Mesothelial cell of epicardium (in vitro differentiated cells): ENCODE data around the gene MFSD2B. TPM values are rescaled to one million over a fixed set of nuclear protein-coding genes. Genes with fewer than 3 reads are reported as not detected.
"Not testable (repeated sequence)": the region's sequence is repeated elsewhere in the genome, so short reads cannot be mapped to it uniquely, and the experiment has no call there.

Experiments used
- DNase-seq, 2 experiments: peaks; one replicate each; pipeline ENCODE4 v3.0.0; 2021; ENCODE audit warnings: low spot score in 2 of 2; ENCODE audit not compliant: unreplicated experiment in 2 of 2
- H3K27ac Mint-ChIP-seq: 2 replicates; pipeline ENCODE4 v1.8.0; 2021; ENCODE audit warnings: mixed read lengths
- H3K27me3 Mint-ChIP-seq: 2 replicates; pipeline ENCODE4 v1.8.0; 2021; ENCODE audit warnings: low read depth, mixed read lengths
- H3K36me3 Mint-ChIP-seq: 2 replicates; pipeline ENCODE4 v1.8.0; 2021; ENCODE audit warnings: mixed read lengths
- H3K4me1 Mint-ChIP-seq: 2 replicates; pipeline ENCODE4 v1.8.0; 2021; ENCODE audit warnings: mixed read lengths
- H3K4me3 Mint-ChIP-seq: 2 replicates; pipeline ENCODE4 v1.8.0; 2021; ENCODE audit warnings: mild to moderate bottlenecking, moderate library complexity, mixed read lengths
- H3K9me3 Mint-ChIP-seq: 2 replicates; pipeline ENCODE4 v1.8.0; 2021; ENCODE audit warnings: mixed read lengths
- CTCF ChIP-seq: fragments of 200-600 bp; sonication (generic); IDR thresholded peaks from one replicate; pipeline ENCODE4 v1.5.0; 2021; ENCODE audit warnings: antibody characterized with exemption; ENCODE audit not compliant: unreplicated experiment
- total RNA-seq: library from RNA; stranded (reverse); gene quantifications from 3 replicates; pipeline ENCODE4 v1.2.1, GENCODE V29; 2021

Gene MFSD2B
- total RNA-seq, 1 donor from 2014 or later, result 0.31 TPM

- no peak for TF ChIP-seq CTCF
- H3K36me3 Mint-ChIP-seq, result peaks cover 29% of the 10 kb centered on the region
- no peak overlapping the region for H3K27ac Mint-ChIP-seq
- H3K4me3 Mint-ChIP-seq, result no peak overlapping the region
- DNase-seq, result no peak
- H3K9me3 Mint-ChIP-seq, result no peaks in the 10 kb centered on the region
- no peaks in the 10 kb centered on the region for H3K4me1 Mint-ChIP-seq
- H3K27me3 Mint-ChIP-seq, result no peaks in the 10 kb centered on the region
These were observed 16.3 kb downstream of the MFSD2B start for GRCh38 chr2:24026233-24026632.

- no peaks in the 10 kb centered on the region for H3K27me3 Mint-ChIP-seq
- peaks cover 23% of the 10 kb centered on the region for H3K36me3 Mint-ChIP-seq
- H3K9me3 Mint-ChIP-seq, result no peaks in the 10 kb centered on the region
- no peak overlapping the region for H3K27ac Mint-ChIP-seq
- H3K4me3 Mint-ChIP-seq, result no peak overlapping the region
- no peak for DNase-seq
- H3K4me1 Mint-ChIP-seq, result peaks cover 2% of the 10 kb centered on the region
- TF ChIP-seq CTCF, result no peak
These were observed 29.1 kb downstream of the MFSD2B start for GRCh38 chr2:24038786-24039499.

GRCh38 chr2:24040511-24040910, 30.6 kb downstream of the MFSD2B start:
- no peak overlapping the region for H3K27ac Mint-ChIP-seq
- H3K27me3 Mint-ChIP-seq, result no peaks in the 10 kb centered on the region
- H3K36me3 Mint-ChIP-seq, result peaks cover 23% of the 10 kb centered on the region
- H3K9me3 Mint-ChIP-seq, result no peaks in the 10 kb centered on the region
- DNase-seq, result no peak
- TF ChIP-seq CTCF, result no peak
- no peak overlapping the region for H3K4me3 Mint-ChIP-seq
- H3K4me1 Mint-ChIP-seq, result peaks cover 3% of the 10 kb centered on the region

- not testable (repeated sequence) for H3K4me3 Mint-ChIP-seq, H3K27ac Mint-ChIP-seq, H3K27me3 Mint-ChIP-seq, DNase-seq, H3K9me3 Mint-ChIP-seq, H3K36me3 Mint-ChIP-seq
- H3K4me1 Mint-ChIP-seq, result peaks cover 20% of the 10 kb centered on the region
These were observed 33.2 kb downstream of the MFSD2B start for GRCh38 chr2:24043133-24043532.

- Mint-ChIP-seq H3K36me3 (peaks cover 3% of the 10 kb centered on the region), H3K4me3 (peak overlapping the region; percentile 93), H3K27me3 (no peaks in the 10 kb centered on the region), H3K27ac (no peak overlapping the region), H3K9me3 (no peaks in the 10 kb centered on the region), H3K4me1 (peaks cover 20% of the 10 kb centered on the region)
- DNase-seq, result no peak
- no peak for TF ChIP-seq CTCF
These were observed 35.9 kb downstream of the MFSD2B start for GRCh38 chr2:24045511-24046508.

GRCh38 chr2:24046599-24046929, 36.7 kb downstream of the MFSD2B start:
- Mint-ChIP-seq H3K36me3 (peaks cover 3% of the 10 kb centered on the region), H3K27ac (peak overlapping the region; percentile 91), H3K9me3 (no peaks in the 10 kb centered on the region), H3K4me3 (peak overlapping the region; percentile 93), H3K4me1 (peaks cover 20% of the 10 kb centered on the region), H3K27me3 (no peaks in the 10 kb centered on the region)
- DNase-seq, result no peak
- no peak for TF ChIP-seq CTCF
